IPS-NIHi11 (cell line): ENCODE measurements around the gene TTC12.
A peak's percentile ranks its signal among the peaks of the same experiment; 100 is the strongest.

ENCODE experiments used
- DNase-seq: peaks from one replicate; pipeline ENCODE4 v3.0.0; 2012; ENCODE audit warnings: mixed read lengths, low spot score

Gene TTC12

DNA sequence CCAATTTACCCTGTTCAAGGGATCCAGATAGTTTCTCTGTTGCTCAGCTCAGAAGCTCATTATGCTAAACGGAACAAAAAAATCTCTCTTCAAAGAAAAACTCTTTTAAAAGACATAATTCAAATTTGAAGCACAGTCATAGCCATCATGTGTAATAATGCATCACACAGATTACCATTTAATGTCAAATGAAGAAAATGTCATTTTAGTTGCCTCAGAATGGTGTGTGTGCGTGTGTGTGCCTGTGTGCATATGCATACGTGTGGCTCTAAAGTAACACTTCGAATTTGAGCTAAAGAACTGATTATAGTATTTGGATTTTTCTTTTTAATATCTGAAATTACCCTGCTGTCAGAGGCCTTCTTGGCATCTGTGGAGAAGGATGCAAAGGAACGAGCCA, 9.9 kb downstream of the TTC12 start:
- DNase-seq: no peak

DNA sequence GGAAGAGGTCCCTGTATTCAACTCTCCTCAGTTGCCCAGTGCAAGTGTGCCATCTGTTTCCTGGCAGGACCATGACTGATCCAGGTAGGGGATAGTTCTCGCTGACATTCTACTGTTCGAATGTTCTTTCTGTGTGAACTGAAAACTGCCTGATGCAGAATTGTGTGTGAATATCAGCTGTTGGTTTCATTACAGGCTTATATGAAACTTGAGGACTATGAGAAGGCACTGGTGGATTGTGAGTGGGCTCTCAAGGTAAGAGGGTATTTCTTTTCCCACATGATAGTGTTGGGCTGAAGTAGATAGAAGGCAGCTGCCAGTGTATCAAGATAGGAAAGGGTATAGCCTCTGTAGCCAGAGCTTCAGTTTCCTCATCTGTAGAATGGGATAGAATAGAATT, 15.3 kb downstream of the TTC12 start:
- DNase-seq: no peak

DNA sequence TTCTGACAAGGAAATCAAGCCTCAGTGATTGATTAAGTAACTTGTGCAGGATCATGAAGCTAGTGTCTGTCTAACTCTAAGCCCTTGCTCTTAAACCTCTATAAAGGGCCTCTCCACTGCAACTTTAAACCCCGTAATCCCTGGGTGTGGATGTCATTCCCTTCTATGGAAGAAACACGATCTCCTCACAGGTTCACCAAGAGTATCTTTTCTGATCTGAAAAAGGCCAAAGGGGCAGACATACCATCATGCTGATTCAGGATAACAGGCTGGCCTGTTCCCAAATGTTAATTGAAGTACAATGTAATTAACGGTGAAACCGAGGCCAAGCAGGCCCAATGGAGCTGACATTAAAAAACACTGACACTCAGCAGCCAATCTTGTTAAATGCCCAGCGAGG, 17.1 kb downstream of the TTC12 start:
- no peak for DNase-seq

DNA sequence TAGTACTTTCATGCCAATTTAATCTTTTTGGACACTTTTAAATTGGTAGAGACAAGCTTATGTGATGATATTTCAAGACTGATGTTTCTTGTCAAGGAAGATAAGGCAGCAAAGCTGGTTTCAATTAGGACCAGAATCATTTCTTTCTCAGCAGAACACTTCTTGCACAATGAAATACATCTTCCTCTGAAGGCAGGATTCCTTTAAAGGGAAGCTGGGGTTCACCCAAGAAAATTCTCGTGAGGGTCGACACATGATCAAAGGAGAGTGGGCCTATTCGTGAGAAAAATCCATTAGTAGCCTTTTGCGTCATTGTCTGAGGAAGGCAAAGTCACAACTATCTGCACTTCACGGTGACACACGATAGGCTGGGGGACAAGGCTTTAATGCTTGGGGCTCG, 17.6 kb downstream of the TTC12 start:
- no peak for DNase-seq

DNA sequence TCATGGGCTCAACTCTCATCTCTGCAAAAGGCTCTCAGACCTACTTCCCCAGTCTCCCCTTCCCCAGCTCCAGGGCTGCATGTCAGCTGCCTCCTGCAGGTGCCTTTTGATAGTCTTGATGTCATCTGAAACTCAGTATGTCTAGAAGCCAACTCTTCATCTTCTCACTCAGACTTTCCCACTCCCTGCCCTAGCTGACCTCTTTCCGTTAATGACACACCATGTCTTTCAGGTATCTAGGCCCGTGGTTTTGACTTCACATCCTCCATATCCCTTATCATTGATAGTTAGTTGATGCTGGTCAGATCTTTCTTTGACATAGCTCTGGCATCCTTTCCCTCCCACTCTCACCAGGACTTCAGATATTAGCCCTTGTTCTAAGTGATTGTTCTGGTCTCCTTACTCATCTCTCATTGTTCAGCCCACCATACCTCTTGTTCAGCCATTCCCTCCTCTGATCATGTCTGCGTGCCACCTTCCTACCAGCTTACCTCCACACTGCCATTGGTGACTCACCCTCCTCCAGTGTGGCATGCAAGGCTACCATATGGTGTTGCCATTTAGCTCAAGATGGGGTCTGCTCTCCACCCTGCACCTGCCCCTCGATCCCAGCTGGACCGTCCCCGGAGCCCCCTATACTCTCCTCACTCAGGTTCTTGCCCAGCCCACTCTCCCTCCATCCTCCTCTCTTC, 18.4 kb downstream of the TTC12 start:
- no peak for DNase-seq

DNA sequence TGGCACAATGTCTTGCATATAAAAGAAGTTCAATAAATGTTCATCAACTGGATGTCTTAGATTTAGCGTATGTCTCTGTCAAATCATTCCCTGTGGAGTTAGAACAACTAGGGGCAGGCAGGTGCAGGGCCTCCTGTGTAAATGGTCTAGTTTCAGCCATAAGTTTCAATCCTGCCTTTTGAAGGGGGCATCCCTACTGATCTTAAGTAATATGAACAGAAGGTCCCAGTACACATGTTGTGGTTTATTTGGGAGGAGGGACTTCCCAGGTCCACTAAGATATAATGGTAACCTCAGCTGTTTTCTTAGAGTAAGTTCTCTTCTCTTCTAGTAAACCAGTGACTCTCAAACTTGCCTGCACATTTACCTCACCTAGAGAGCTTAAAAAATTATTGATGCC, 19.8 kb downstream of the TTC12 start:
- DNase-seq: no peak

DNA sequence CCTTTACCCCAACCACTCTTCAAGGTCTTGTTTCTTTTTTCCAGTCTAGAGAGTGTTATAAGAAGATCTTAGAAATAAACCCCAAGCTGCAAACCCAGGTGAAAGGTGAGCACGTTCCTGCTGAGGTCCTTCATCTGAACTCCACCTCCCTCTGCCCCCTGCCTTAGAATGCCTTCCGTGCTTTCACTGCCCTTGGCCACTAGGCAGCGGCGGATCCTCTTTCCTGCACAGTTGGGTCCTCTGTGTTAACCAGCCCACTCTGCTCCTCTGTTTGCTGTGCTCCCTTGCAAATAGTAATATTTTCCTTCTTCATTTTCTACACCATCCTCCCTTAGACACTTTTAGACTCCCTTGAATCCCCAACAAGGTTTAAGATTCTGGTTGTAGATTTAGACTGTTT, 24.3 kb downstream of the TTC12 start:
- DNase-seq: peak; percentile 42

DNA sequence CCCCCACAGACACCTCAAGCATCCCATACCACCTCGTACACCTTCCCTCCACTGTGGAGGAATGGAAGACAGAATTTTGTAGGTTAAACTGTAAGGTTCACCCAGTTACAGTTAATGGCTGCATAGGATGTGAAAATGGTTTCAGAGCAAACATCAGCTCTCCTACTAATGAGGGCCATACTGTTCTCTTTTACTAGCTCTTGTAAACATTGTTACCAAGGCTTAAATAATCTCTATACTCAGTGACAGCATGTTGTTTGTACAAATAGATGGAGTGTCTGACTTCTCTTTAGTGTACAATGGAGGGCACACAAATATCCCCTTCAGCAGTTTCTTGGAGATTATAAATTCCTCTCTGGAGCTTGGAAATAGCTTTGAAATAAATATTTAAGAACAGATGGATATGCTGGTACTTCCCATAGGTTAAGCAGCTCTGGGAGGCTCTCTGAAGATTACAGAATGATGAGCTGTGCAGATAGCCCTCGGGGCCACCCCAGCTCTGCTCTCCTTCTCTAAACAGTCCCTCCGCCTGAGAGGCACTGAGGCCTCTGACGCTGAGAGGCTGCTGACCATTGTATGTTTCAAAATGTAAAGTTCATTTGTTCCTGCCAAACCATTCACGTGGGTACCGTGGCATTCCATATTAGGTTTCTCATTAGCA, 25.7 kb downstream of the TTC12 start:
- DNase-seq: no peak

DNA sequence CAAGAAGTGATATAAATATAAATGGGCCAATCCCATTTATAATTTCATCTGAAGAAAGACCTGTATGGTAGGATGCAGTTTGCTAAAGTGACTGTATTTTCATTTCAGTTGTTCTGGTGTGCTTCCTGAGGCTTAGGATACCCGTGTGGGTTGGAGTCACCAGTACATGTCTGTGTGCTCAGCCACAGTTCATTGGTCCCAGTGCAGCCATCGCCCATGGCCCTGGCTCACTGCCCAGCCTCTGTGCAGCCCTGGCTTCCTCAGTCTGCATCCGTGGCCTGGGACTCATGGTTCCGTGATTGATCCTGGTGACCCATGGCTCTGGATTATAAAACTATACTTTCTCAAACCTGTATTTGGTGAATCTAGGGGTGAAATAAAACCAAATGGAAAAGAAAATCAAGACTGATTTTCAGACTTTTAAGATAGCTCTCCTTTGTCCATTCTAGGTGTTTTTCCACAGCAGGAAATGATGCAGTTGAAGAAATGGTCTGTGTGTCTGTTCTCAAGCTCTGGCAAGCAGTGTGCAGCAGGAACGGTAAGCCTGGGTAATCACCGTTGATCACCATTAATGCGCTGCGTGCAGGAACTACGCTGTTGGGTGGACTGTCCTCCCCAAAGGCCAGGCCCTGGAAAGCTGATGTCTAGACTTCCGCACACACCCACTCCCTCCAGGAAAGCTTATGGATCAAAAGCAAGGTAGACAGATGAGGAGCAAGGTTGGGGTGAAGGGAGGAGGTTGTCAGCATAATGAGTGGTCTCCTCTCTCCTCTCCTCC, 27.2 kb downstream of the TTC12 start:
- DNase-seq: no peak

DNA sequence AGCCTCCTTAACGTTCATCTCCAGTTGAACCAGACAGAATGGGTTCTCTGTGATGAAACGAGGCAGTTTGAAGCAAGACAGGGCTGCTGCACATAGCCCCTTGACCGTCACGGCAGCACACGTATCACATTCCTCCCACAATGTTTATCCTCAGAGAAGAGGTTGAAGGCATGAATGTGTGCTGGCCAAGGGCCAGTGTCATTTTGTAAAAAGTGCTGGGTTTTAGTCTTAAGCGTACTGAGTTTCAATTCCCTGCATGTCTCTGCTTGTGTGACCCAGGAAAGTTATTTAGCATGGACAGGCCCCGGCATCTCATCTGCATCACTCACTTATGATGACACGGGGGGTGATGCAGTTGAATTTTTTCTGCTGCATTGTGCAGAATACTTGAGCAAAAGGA, 31.6 kb downstream of the TTC12 start:
- no peak for DNase-seq

DNA sequence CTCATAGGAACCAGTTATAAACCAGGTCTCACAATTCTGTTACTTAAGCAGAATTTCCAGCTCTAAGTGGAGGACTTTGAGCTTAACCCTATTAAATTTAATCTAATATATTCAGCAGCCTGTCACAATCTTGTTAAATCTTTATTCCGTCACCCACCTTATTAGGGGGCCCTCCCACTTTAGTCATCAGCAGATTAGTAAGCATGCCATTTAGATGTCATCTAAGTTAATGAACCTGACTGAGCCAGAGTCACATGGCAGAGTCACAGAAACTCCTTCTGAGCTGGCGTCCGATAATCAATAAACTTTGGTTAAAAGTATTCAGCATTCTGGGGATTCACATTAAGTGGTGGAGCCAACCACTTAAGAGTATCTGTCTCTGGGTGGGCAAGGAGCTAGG, 35.1 kb downstream of the TTC12 start:
- no peak for DNase-seq

DNA sequence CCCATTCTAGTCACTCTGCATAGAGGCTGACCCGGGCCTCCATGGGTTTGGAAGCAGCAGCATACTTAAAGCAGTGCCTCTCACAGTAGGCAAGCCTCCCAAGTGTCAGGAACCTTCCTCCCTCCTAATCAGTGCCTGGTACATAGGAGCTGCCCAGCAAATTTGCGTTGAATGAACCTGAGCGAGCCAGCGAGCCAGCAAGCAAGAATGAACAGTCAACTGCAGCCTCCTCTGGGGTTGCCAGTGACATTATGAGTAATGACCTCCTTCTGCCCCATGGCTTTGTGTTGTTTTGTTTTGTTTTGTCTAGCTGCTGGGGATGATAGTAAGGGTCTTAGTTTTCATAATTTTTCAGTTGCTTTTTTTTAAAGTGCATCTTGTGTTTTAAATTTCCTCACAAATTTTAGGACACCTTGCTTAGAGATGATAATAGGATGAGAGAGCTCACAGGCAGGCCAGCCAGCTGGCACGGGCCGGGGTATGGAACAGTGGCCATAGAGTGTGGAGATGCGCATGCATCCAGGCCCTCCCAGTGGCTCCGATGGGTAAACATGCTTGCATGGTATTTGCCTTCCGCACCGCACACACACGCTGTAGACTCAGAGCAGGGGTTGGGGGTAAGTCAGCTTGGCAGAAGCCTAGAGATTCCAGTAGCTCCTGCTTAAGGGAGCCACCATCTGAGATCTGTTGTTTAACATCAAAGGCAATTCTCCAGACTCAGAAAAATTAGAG, 36.1 kb downstream of the TTC12 start:
- DNase-seq: no peak

DNA sequence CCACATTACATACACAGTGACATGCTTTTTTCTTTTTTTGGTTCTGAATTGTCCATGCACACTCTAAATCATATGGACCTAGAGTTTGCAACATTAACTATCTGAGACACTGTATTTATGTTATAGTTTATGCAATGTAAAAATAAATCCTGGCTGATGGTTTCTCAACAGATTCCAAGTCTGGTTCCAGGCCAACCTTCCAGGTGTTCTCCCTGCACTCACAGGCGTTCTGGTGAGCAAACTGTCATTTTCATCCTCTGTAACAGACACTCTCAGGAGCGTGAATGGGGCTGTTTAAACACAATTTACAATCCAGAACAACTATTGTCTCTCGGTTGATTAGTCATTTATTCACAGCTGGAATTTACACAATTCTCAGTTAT, 36.7 kb downstream of the TTC12 start:
- no peak for DNase-seq

DNA sequence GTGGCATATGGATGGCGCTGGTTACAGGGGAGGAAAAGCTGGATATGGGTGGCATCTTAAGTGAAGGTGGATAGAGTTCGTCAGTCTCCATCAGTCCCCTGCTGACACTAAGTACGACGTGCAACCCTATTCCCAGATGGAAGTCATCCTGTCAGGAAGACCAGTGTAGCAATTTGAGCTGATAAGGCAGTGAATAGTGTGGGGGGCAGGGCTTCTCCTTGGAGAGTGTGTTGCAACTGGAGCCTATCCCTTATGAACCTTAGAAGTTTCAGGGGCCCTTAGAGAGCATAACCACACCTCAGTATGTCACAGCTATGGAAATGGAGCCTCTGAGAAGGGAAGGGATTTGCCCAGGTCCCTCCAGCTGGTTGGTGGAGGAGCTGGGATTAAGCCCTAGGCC, 37.1 kb downstream of the TTC12 start:
- DNase-seq: no peak

DNA sequence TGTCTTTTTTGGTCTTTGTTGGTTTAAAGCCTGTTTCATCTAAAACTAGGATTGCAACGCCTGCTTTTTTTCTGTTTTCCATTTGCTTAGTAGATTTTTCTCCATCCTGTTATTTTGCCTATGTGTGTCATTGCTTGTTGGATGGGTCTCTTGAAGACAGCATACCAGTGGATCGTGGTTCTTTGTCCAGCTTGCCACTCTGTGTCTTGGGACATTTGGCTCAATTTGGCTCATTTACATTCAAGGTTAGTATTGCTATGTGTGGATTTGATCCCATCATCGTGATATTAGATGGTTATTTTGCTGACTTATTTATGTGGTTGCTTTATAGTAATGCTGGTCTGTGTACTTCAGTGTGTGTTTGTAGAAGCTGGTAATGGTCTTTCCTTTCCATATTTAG, 41.8 kb downstream of the TTC12 start:
- no peak for DNase-seq

DNA sequence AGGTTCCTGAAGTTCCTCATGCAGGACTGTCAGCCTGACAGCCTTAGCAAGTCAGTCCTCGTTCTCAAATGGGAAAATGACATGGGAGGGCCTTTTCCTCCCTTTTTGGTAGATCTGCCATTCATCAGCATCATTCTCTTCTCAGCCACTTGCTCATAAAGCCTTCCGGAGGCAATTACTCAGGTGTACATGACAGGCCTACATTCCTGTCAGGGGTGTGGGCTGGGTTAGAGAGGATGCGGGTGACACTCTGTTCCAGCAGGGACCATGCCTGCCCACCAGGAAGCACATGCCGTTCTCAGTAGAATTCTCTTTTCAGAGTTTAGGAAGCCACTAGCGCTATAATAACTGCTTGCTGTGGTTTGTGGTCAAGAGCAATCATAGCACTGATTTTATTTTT, 49.0 kb downstream of the TTC12 start:
- no peak for DNase-seq

DNA sequence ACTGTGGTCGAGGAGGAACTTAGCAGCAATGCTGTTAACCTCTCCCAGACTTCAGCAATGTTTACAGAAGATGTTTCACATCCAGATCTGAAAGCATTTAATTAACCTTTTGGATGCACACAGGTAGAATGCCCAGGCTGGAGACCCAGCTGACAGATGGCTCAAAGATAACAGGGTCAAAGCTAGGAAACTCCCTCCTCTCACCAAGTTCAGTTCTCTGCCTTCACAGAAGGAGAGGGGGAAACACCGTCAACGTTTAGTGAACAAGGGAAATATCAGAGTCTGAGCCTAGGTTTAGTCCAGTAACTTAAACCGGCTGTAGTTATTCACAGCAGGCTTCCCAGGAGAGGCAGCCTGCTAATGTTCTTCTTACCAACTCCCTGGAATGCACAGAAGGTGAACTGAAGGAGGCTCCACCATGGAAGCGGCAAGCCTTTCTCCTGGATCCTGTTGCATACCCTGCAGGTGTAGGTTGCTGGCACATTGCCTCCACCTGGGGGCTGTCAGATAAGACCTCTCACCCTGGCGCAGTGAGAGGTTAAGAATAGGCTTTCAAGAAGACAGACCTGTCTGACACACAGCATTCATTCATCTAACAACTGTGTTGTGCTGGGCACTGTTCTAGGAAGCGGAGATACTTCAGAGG, 49.7 kb downstream of the TTC12 start:
- no peak for DNase-seq

DNA sequence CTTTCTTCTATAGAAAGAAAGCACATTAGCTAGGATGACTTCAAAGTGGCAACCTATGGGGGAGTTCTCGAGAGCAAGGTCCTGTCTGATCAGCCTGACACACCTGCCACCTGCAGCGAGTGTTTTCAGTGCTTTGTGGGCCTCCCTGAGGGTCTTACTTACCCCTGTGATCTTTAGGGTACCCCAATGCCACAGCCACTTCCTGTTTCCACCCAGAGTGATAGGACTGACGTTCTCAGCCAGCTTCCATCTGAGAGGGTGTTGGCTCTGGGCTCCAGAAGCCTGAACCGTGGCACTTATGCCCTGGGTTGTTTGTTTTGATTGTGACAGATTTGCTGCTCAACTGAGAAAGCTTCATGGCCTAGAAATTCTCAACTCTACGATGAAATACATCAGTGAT, 51.5 kb downstream of the TTC12 start:
- DNase-seq: no peak

DNA sequence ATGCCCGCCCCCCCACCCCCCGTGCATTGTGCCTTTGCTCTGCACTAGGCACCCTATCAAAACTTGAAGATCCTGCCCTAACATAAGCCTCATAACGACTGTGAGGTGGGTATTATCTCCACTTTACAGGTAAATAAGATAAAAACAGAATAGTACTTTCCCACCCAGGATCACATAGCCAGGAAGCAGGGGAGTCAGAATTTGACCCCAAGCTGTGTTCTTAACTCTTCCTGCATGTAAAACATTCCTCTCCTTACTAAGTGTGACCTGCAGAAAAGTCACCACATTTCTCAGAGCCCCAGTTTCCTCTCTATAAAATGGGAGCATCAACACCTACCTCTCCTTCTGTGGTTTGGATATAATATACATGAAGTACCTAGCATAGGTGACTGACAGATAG, 55.0 kb downstream of the TTC12 start:
- DNase-seq: no peak

DNA sequence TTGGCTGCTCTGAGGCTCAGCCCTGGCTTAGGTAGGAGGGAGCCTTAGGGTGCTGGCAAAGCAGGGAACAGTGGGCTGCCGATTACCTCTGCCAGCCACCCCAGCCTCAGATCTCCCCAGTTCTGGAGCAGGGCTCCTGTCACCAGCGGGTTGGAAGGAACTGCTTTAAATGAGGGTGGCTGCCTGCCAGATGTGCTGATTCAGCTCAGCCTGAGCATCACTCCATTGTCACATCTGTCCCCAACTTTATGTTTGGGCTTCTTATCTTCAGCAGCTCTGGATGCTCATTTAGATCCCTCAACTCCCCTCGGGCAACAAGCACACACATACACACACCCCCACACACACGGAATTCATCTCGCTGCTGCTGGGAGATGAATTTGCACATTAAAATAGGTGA, 56.3 kb downstream of the TTC12 start:
- no peak for DNase-seq

DNA sequence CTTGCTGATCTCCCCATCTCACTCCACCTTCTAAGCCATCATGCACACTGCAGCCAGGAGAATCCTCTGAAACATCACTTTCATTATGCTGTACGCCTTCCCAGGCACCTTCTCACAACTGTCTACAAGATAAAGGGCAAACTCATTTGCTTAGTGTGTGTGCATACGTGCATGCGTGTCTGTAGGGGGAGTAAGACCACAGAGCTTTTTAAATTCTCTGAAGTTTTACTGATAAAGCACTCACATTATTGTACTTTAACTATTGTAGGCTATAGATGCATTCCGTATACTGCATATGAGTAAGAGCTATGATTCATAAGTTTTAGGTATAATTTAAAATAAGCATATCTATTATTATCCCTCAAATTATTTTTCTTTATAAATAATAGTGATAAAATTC, 57.9 kb downstream of the TTC12 start:
- DNase-seq: no peak

DNA sequence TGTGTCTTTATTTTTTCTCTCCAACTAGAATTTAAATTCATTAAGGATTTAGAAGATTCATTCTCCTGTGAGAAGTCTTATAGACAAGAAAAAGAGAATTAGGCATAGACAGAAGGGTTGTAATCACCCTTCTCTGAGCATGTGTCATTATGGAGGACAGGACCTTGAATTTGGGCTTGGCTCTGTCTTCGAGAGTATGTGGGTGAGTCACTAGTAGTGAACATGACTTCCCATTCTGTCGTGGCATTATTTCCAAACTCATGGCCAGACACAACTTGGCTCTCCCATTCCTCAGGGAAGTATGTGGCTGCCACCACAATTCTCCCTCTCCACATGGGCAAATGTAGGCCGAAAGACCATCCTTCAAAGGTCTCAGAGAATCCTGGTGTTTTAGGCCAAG, 58.9 kb downstream of the TTC12 start:
- DNase-seq: no peak
